ENCODE results near the gene MAN1A1. TPM values are rescaled to one million over a fixed set of nuclear protein-coding genes. Genes with fewer than 3 reads are reported as not detected.
A peak's percentile ranks its signal among the peaks of the same experiment; 100 is the strongest.

The MAN1A1 gene
- total RNA-seq, 1 donor from 2014 or later = 269 TPM

DNA sequence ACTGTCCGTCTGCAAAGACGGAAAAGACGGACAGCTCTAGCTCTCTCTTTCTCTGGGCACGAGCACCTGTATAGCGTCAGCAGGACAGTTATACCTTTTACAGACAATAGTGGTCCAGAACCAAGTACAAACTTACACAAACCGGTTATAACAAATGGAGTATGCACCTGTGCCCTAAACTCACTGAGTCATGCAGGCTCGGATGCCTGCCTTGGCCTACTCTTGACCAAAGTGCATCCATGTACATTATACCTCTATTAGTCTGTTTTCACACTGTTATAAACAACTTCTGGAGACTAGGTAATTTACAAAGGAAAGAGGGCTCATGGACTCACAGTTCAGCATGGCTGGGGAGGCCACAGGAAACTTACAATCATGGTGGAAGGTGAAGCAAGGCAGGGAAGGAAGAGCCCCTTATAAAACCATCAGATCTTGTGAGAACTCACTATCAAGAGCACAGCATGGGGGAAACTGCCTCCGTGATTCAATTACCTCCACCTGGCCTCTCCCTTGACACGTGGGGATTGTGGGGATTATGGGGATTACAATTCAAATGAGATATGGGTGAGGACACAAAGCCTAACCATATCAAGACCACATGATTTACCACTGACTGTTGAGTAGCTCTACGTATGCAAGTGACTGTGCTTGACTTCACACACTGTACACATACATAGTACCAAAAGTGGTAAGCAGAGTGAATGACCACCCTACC lies 23.1 kb downstream of the MAN1A1 start:
- DNase-seq (ENCODE audit: low read depth in 2 of 2) = no peak

DNA sequence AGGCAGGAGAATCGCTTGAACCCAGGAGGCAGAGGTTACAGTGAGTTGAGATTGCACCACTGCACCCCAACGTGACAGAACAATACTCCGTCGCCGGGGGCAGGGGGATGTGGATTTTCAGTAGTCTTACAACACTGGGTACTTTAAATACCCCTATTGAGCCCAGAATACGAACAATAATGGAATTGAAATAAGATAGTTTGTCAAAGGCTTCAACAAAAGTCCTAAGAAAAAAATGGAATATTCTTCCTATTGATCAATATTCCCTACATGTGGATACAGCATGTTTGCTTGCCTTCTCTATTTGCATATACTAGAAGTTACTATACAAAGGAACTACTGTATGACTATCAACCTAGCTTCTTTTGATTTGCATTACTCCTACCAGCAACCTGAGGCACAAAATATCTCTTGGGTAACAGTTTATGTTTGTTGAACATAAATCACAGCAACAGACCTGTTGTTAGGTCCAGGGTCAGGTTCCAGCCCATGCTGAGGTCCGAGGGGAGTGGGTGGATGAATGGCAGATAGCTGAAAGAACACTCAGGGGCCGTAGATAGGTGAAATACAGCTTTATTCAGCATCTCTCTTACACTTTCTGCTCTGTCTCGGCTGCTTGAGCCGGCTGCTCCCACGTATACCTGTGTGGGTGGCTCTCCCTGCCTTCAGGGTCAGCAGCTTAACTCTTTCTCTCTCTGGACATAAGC lies 23.8 kb downstream of the MAN1A1 start:
- DNase-seq (ENCODE audit: low read depth in 2 of 2) = no peak

DNA sequence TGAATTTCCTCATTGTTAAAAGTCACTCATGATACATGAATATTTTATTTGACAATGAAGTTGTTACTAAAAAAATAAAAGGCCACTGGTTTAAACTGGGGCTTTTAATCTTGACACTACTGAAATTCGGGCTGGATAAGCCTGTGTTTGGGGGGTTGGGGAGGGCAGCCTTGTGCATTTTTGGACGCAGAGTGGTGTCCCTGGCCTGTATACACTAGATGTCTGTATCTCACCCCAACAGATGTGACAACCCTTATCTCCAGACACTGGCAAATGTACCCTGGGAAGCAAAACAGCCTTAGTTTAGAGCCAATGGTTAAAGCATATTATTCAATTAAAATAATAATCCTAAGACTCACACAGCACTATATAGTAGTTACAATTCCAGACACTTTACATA lies 24.8 kb downstream of the MAN1A1 start:
- DNase-seq (ENCODE audit: low read depth in 2 of 2) = no peak

DNA sequence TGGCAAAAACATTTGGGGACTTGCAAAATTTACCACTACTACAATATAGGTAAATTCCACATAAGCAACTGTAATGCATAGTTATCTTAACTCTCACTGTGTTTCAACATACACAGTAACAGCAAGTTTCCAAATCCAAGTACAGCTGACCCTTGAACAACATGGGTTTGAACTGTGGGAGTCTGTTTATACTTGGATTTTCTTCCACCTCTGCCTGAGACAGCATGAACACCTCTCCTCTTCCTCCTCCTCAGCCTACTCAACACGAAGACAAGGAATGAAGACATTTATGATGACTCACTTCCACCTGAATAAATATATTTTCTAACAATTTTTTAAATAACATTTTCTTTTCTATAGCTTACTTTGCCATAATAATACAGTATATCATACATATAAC lies 25.6 kb downstream of the MAN1A1 start:
- no peak for DNase-seq (ENCODE audit: low read depth in 2 of 2)

DNA sequence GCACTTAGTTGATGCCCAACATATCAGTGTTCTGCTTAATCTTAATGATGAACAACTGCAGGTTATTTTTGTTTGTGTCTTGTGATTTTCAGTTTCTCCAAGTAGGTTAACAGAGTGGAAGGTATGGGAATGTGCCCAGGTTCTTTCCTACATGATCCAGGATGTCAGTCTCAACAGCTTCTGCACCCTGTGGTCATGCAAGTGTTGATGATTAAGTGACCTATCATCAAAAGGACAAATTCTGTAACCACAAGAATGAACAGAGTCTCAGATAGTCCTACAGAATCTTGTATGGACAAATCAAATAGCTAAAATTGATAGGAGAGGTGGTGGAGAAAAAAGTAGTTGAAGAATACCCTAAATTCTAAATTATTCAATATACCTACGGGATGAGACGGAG lies 26.1 kb downstream of the MAN1A1 start:
- no peak for DNase-seq (ENCODE audit: low read depth in 2 of 2)

DNA sequence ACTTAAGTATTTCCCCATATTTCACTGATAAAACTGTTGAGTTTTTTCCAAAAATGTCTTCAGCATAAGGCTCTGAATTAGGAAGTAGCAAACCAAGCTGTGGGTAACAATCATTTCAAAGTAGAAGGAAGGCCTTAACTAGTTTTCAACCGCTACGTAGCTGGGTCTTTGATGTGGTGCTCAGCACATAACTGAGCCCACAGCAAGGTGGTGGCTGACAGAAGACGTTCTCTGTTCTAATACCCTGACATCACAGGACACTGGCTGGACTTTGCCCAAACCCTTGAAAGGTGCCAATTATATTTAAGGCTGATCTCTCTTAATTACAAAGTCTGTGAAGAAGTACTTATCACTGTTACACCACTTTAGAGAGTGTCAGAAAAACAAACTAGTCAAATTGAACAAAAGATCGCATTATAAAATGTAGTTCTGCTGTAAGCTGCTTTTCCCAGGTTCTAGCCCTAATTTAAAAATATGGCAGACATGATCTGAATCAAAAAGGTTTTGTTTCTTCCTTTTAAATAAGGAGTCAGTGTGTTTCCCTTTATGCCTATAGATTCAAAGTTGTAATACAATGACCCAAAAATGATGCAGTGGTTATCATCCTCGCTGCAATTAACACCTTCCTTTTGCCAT lies 26.7 kb downstream of the MAN1A1 start:
- DNase-seq (ENCODE audit: low read depth in 2 of 2) = no peak

DNA sequence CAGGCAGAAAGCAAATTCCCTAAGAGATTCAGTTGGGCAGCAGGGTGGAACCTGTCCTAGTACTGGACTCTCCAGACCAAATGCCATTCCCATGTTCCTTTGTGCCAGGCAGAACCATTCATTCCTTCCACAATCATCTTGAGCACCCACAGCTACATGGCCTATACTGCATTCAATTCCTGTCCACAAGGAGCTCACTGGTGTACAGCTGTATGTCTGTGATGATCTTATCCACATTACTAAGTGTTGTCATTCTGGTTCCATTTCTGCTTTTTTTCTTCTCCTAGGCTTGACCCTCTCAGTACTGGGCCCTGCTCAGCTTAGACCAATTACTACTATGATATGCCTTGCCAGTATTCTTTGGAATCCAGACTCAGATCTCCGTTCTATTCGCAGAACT lies 27.5 kb downstream of the MAN1A1 start:
- no peak for DNase-seq (ENCODE audit: low read depth in 2 of 2)

DNA sequence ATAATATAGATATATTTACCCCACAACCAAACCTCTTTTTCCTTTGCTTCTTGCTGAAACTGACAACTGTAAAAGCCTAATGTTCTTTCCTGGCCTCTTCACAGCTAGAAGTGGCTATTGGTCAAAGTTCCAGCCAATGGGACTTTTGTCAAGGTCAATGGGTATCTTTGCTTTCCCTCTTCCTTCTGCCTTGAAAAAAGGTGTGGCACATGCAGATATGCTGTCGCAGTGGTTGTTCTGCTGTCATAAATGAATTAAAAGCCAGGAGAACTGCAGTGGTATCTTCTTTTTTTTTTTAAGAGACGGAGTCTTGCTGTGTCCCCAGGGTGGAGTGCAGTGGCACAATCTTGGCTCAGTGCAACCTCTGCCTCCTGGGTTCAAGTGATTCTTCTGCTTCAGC lies 29.9 kb downstream of the MAN1A1 start:
- no peak for DNase-seq (ENCODE audit: low read depth in 2 of 2)

DNA sequence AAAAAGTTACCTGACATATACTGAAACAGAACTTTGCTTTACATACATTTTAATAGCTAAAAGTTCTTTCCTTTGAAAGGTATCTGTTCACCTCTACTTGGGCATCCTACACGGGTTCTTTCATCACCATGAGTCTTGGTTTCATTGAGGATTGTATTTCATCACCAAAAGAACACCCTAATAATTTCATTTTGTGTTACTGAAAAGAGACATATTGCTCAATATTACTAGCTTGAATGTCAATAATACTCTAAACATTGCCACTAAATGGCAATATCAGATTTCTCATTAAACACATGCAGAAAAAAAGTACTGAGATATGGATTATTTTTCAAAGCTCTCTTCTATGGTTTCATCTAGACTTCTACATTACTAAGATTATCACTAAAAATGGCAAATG lies 30.8 kb downstream of the MAN1A1 start:
- no peak for DNase-seq (ENCODE audit: low read depth in 2 of 2)

DNA sequence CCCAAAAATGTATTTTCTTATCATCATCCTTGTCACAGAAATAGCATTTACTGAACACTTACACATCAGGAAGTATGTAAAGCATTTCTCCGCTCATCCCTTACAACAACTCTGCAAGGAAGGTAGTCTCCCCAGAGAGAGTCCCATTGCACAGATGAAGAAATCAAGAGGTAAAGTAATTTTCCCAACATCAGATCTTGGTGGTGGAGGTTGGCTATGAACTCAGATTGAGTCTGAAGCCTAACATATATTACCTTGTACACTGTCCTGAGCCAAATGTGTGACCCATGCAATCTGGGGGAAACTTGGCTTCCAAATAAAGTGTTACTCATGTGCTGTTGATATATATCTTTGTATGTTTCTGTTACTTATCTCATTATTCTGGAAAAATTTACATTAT lies 31.4 kb downstream of the MAN1A1 start:
- DNase-seq (ENCODE audit: low read depth in 2 of 2) = no peak

DNA sequence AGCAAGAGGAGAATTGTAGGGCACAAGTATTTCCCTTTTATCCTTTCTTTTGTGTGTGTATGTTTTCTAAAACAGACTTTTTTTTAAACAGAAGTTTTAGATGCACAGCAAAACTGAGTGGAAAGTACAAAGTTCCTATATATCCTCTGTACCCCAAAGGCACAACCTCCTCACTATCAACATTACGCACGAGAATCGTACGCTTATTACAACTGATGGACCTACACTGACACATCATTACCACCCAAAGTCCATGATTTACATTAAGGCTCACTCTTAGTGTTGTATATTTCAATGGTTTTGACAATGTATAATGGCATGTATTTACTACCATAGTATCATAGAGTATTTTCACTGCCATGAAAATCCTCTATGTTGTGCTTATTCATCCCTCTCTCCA lies 32.6 kb downstream of the MAN1A1 start:
- DNase-seq (ENCODE audit: low read depth in 2 of 2) = no peak

DNA sequence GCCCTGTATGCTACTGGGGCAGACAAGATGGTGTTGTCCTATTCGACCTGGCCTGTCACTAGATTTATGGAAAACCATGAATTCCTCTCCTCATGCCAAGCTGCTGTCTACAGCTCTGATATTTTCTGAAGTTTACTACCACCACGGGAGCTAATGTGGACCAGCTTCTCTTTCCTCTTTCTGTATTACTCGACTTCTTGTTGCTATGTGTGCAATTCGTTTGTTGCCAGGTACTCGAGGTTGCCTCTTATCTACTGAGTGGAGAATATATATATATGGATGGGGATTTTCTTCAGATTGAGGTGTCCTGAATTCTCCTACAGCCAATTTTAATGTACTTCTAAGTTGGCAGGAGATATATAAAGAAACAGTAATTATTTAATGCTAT lies 34.7 kb downstream of the MAN1A1 start:
- no peak for DNase-seq (ENCODE audit: low read depth in 2 of 2)

DNA sequence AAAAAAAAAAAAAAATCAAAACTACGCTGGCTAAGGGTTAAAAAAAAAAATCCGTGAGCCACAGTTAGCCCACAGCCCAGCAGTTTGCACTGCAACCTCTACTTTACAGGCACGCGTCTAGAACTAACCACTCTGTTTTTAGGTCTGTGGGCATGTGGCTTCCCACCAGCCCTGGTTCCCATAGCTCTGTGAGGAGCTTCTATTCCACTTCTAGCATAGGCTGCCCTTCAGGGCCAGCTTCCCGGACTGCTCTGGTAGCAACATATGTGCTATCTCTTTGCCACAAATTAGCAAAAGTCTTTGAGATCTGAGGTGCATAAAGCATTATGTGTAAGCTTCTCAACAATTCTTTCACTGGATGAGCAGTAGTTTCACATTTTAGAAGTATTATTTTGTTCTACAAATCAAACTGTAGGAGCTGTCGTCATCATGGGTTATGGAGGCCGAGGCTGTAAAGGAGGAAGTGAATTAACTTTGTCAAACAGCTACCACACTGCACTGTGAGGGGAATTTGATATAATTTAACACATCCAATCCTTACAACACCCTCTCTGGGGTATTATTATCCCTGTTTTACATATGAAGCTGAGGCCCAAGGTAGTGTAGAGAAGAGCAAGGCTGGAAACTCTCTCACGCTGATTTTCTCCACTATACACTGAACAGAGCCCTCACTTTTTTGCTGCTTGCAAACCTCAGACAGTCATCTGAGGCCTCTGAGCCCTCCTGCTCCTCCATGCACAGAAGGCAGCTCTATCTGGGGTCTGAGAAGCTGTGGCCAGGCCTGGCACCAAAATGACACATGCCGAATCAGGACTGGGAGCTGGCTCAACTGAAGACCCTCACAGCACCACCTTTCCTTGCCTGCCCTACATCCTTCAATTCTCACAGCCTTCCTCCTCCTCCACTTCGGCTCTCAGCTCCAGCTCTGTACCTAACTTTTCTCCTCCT lies 35.4 kb downstream of the MAN1A1 start:
- DNase-seq (ENCODE audit: low read depth in 2 of 2) = no peak

DNA sequence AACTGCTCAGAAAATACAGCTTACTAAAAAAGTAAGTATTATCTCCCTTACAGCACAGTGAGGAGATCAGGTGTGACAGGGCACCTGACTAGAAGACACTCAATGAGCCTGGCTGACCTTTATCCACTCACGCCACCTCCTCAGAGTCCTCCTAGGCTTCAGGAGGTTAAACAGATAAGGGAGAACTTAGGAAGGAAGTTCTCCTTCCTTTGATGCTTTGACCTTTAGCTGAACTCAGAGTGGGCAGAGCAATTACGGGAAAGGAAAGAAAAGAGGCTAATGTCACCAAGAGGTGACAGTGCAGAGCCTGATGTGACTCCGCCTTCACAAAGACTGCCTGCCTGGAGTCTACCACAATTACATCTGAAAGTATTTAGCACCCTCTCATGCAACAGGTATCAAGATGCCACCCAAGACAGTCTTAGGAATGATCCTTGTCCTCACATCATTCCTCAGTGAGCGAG lies 36.7 kb downstream of the MAN1A1 start:
- DNase-seq (ENCODE audit: low read depth in 2 of 2) = no peak

DNA sequence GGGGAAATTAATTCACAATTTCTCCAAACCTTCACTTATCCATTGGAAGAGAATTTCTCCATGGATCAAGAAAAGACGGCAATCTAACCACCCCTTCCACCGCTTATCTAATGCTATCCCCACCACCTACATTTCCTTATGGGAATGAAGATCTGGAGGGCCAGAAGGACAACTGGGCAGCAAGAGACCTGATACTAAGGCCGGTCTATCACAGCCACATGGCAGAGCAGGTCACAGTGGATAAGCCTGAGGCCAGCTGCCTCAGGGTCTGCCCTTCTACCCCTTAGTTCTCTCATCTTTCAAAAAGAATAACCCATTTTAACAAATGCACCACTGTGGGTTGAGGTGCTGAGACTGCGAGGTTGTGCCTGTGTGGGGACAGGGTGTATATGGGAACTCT lies 37.1 kb downstream of the MAN1A1 start:
- no peak for DNase-seq (ENCODE audit: low read depth in 2 of 2)

DNA sequence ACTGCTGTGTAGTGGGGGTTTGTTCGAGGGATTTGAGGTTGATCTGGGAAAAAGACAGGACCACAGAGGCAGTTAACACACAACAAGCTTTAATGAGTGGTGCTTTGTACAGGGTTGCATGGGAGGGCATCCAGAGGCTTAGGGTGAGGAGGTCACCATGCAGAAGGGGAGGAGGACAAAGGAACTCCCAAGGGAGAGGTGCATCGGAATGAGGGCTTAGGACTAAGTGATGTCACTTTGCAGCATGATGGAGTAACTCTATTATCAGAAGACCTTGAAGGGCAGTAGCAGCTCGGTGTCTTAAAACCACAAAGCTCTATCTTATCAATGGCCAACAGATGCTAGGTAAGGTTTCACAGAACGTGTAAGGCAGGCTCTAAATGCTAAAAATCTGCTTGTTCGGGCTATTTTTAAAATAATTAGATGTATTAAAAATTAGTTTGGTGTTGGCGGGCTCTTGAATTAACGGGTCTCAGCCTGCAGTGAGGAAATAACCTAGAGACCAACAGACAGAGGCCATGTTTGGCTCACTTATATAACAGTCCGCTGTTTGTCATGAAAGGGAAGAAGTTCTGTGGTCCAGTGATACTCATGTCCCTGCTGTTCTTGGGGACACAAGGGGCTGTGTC lies 37.9 kb downstream of the MAN1A1 start:
- no peak for DNase-seq (ENCODE audit: low read depth in 2 of 2)

DNA sequence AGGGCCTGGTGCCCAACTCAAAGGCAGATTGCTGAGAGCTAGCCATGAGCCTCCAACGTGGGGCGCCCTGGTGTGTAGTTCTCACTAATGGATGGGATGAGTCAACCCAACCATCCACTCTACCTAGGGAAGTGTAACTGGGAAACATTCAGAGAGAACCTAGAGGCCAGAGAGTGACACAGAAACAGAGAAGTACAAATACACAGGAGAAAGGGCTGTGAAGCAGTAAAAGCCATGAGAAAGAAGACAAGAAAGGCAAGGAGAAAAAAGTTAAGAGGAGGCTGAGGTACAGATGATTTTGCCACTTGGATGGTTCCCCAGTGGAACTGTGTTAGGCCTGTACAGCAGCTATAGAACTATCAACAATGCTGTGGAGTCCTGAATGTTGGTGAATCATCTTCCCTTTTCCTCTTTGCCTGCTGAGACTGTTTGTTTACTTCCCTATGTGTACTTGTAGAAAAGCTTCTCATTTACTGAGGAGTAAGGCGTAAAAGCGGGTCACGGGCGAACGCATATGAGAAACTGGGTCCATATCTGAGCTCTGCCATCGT lies 39.0 kb downstream of the MAN1A1 start:
- peak in 1 of 2 donors; percentile 79 for DNase-seq (ENCODE audit: low read depth in 2 of 2)

DNA sequence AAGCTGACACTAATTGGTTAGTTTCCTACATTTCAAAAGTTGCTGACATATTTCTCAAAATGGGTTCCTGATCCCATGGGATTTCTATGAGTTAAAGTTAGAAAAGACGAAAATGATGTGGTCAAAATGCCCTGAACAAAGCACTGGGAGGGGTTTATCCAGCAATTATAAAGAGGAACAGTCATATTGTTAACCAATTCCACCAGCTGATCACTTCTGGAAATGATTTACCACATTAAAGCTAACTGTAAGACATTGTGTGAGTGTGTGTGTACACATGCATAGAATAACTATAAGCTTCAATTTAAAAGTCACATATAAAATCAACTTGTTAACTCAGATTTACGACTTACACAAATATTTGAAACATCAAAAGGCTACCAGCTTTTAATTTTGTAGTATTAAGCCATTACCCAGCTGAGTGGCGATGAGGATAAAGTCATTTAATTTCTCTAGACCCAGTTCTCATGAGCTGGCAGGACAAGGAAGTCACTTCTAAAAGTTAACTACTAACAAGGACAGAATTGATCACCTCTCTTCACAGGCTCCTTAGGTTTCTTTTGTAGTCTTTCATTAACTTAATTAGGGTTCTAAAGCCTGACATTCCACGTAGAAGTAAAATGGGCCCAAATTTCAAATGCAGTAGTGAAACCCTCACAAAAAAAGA lies 40.4 kb downstream of the MAN1A1 start:
- DNase-seq (ENCODE audit: low read depth in 2 of 2) = no peak

DNA sequence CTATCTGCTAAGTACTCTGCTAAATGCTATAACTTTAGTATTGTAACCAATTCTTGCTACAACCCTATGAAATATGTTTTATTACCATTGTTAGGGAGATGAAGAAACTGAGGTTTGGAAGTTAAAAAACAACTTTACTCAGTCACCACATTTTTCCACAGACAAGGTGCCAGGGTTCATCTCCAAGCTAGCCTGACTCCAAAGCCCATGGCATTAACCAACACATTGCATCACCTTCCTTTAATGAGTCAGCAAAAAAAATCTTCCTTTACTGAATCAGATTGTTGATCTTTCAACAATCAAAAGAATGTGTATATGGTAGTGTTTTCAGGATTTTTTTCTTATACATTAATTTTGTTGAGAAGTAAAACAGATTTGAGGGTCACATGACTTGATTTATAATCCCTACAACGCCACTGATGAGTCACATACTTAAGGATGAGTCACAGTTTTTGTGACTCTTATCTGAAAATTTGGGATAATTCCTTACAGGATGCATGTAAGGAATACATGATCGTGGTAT lies 41.5 kb downstream of the MAN1A1 start:
- peak; percentile 47 to 62 for DNase-seq (ENCODE audit: low read depth in 2 of 2)

DNA sequence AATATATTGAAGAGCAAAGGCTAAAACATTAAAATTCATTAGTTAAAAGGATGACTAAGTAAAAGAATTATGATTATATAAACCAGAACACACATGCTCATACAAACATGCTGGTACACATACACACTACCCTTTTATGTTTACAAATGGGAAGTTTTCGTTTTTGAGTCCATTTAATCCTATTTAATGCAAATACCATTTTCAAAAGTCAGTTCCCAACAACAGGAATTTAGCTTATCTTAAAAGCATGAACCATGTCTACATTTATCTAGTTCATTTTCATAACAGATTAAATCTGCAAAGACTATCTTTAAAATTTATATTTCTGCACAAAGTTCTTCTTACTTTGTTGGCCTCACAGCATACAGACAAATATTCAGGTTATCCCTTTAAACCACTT lies 42.5 kb downstream of the MAN1A1 start:
- DNase-seq (ENCODE audit: low read depth in 2 of 2) = no peak

Data from lung microvascular endothelial cell (primary cell).